Prostate gland (tissue), 2 donors: Measurements from ENCODE around the gene TTC39B.
A peak's percentile ranks its signal among the peaks of the same experiment; 100 is the strongest.

Source experiments
- CTCF ChIP-seq, 4 experiments: fragments of 200-600 bp in 2 of 4; fragments of 450-650 bp in 2 of 4; sonication (generic) in 2 of 4; IDR thresholded peaks; 1 replicate in 3 of 4; 2 replicates in 1 of 4; pipeline ENCODE4 v1.5.1; 2016 to 2019; ENCODE audit warnings: antibody characterized with exemption in 4 of 4, mild to moderate bottlenecking in 2 of 4, moderate library complexity in 2 of 4
- POLR2AphosphoS5 ChIP-seq: sonication (generic); formaldehyde crosslinking; IDR thresholded peaks from one replicate; pipeline ENCODE4 v1.6.1; 2017; ENCODE audit warnings: antibody characterized with exemption

DNA sequence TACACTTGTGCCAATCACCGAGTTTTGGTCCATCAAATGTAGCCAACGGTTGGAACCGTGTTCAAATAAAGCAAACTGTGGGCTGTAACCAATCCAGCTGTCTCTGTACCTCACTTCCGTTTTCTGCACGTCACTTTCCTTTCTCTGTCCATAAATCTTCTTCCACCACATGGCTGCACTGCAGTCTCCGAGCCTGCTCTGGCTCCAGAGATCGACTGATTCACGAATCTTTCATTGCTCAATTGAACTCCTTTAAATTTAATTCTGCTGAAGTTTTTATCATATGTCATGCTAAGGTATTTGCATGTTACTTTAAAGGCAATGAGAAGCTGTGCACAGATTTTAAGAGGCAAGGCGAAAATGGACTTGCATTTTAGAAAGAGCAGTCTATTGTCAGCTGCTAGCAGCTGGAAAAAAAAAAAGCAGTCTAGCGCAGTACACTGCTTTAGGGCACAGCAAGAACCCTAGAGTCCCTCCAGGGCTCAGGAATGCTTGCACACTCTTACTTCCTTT lies 13.2 kb downstream of the TTC39B start:
- TF ChIP-seq CTCF (IDR thresholded peaks at IDR 0.05) (no peak), POLR2AphosphoS5 (peak; percentile 11)
